Activated CD4-positive, alpha-beta T cell treated with anti-CD3 and anti-CD28 coated beads for 24 hours (primary cell): ENCODE results near the gene ZNF154.

Source experiments
- DNase-seq, 2 donors: peaks; one replicate each; pipeline ENCODE4 v3.0.0-alpha.2; 2020; ENCODE audit warnings: low read depth in 2 of 2

Gene ZNF154

GRCh38 chr19:57682226-57682766 is 26.7 kb downstream of the ZNF154 start:
- DNase-seq: no peak

GRCh38 chr19:57675881-57676280 is 33.1 kb downstream of the ZNF154 start:
- DNase-seq: no peak

- DNase-seq: no peak
These were observed 36.5 kb downstream of the ZNF154 start for GRCh38 chr19:57672466-57672865.

GRCh38 chr19:57671124-57671895 is 37.7 kb downstream of the ZNF154 start:
- no peak for DNase-seq

- DNase-seq: no peak
These were observed 40.4 kb downstream of the ZNF154 start, which contains the start of gene ZSCAN4 for GRCh38 chr19:57668635-57669034. Gene ZSCAN4 (plus strand): TSS chr19:57668935. CDS start chr19:57676146, 7,211 bp downstream.

- no peak for DNase-seq
These were observed 41.8 kb downstream of the ZNF154 start for GRCh38 chr19:57667228-57667627.

GRCh38 chr19:57665261-57665806 is 43.7 kb downstream of the ZNF154 start:
- no peak for DNase-seq

- DNase-seq: no peak
These were observed 44.5 kb downstream of the ZNF154 start for GRCh38 chr19:57664269-57665127.

- no peak for DNase-seq
These were observed 52.7 kb downstream of the ZNF154 start for GRCh38 chr19:57656346-57656745.

GRCh38 chr19:57655443-57655842 is 53.6 kb downstream of the ZNF154 start:
- no peak for DNase-seq

- no peak for DNase-seq
These were observed 55.3 kb downstream of the ZNF154 start for GRCh38 chr19:57653689-57654088.

- no peak for DNase-seq
These were observed 57.4 kb downstream of the ZNF154 start for GRCh38 chr19:57651654-57651996.

- no peak for DNase-seq
These were observed 60.5 kb downstream of the ZNF154 start for GRCh38 chr19:57648331-57649003.
